K562 (cell line): ENCODE measurements around the gene SLC28A3.

ENCODE experiments used
- ATF7 ChIP-seq: fragments of 450-650 bp; IDR thresholded peaks from 2 replicates; pipeline ENCODE4 v1.7.1; 2014; ENCODE audit warnings: mild to moderate bottlenecking, moderate library complexity
- JUND ChIP-seq, 2 experiments: IDR thresholded peaks; 2 replicates in 1 of 2; 3 replicates in 1 of 2; pipeline ENCODE4 v1.6.1; 2011; ENCODE audit warnings: borderline replicate concordance in 2 of 2, low read depth in 2 of 2, low read length in 2 of 2, improper control_type of control experiment in 1 of 2, missing biosample characterization in 1 of 2, missing genetic modification characterization in 1 of 2, missing genetic modification reagents in 1 of 2
- L3MBTL2 ChIP-seq: fragments of 450-650 bp; IDR thresholded peaks from 2 replicates; pipeline ENCODE4 v1.6.1; 2016; ENCODE audit warnings: mild to moderate bottlenecking, moderate library complexity
- MAFK ChIP-seq: IDR thresholded peaks from 2 replicates; pipeline ENCODE4 v1.6.1; 2011; ENCODE audit warnings: low read length, improper control_type of control experiment
- MAZ ChIP-seq, 2 experiments: fragments of 450-650 bp in 1 of 2; sonication (generic) in 1 of 2; formaldehyde crosslinking; IDR thresholded peaks in 1 of 2; conservative IDR thresholded peaks in 1 of 2; 2 replicates each; pipeline versions ENCODE4 v1.4.0 to v1.5.0; 2020; ENCODE audit warnings: mild to moderate bottlenecking in 1 of 2, missing genetic modification reagents in 1 of 2
- NCOR1 ChIP-seq: fragments of 450-650 bp; IDR thresholded peaks from 2 replicates; pipeline ENCODE4 v1.6.1; 2016; ENCODE audit warnings: mild to moderate bottlenecking, moderate library complexity
- NR2C1 ChIP-seq, 2 experiments: fragments of 450-650 bp; IDR thresholded peaks; 2 replicates each; pipeline ENCODE4 v1.6.1; 2017; ENCODE audit warnings: mild to moderate bottlenecking in 2 of 2, antibody characterized with exemption in 1 of 2, inconsistent platforms in 1 of 2, missing compliant biosample characterization in 1 of 2, missing genetic modification characterization in 1 of 2
- SP2 ChIP-seq: IDR thresholded peaks from 2 replicates; pipeline ENCODE4 v1.6.1; 2011; ENCODE audit warnings: mild to moderate bottlenecking, low read depth, low read length, moderate library complexity; ENCODE audit not compliant: poor library complexity, severe bottlenecking; ENCODE audit errors: extremely low read depth
- TCF7 ChIP-seq: sonication (generic); IDR thresholded peaks from 2 replicates; pipeline ENCODE4 v1.6.1; 2016; ENCODE audit warnings: antibody characterized with exemption, borderline replicate concordance
- YY1 ChIP-seq, 3 experiments: IDR thresholded peaks; 2 replicates each; pipeline ENCODE4 v1.6.1; 2011; ENCODE audit warnings: low read length in 2 of 3, mild to moderate bottlenecking in 2 of 3, moderate library complexity in 2 of 3, borderline replicate concordance in 1 of 3, control low read depth in 1 of 3, low read depth in 1 of 3; ENCODE audit not compliant: insufficient read depth in 3 of 3, insufficient replicate concordance in 2 of 3, control insufficient read depth in 1 of 3, insufficient read length in 1 of 3; ENCODE audit errors: extremely low read depth in 1 of 3
- ZNF274 ChIP-seq: IDR thresholded peaks from 2 replicates; pipeline ENCODE4 v1.6.1; 2011; ENCODE audit warnings: low read depth, mild to moderate bottlenecking, low read length, moderate library complexity, borderline replicate concordance
- ZNF707 ChIP-seq: fragments of 250-450 bp; sonication (Bioruptor Pico); conservative IDR thresholded peaks from 2 replicates; pipeline ENCODE4 v1.8.0; 2022; ENCODE audit warnings: inconsistent platforms, mild to moderate bottlenecking, moderate library complexity
- TF ChIP-seq, protein P1 (sequence below), 2 experiments: fragments of 450-650 bp; IDR thresholded peaks; 2 replicates each; pipeline ENCODE4 v1.6.1; 2016; ENCODE audit warnings: mild to moderate bottlenecking in 2 of 2, borderline replicate concordance in 1 of 2, low read depth in 1 of 2, moderate library complexity in 1 of 2
- TF ChIP-seq, protein P2 (sequence below), 3 experiments: IDR thresholded peaks in 2 of 3; conservative IDR thresholded peaks in 1 of 3; 2 replicates each; pipeline ENCODE4 v1.5.1; 2011 to 2012; ENCODE audit warnings: low read length in 3 of 3, mild to moderate bottlenecking in 3 of 3, control low read depth in 2 of 3, improper control_type of control experiment in 1 of 3, inconsistent platforms in 1 of 3, low read depth in 1 of 3, mixed read lengths in 1 of 3, moderate library complexity in 1 of 3; ENCODE audit not compliant: insufficient read depth in 2 of 3

DNA sequence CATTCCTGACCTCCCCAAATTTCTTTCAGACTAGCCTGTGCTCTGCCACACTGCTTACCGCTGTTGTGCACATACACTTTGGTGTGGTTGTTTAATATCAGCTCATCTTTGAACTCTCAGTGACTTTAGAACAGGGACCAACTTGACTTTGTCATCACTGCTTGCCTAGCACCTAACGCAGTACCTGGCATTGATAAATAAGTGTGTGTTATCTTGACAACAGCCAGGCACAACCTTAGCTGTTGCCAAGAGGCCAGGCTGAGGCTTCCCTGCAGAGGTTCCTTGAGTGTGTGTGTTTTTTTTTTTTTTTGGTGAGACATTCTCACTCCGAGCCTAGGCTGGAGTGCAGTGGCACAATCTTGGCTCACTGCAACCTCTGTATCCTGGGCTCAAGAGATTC lies 41.0 kb upstream of the SLC28A3 start:
- TF ChIP-seq SP2 (no peak), ATF7 (no peak), NCOR1 (no peak), ZNF274 (no peak), NR2C1 (IDR thresholded peaks at IDR 0.05) (no peak), NR2C1 (tag; IDR thresholded peaks at IDR 0.05) (no peak), ZNF707 (CRISPR knock-in tag) (no peak), TCF7 (no peak), MAZ (CRISPR knock-in tag; conservative IDR thresholded peaks at IDR 0.05 in 1 of 2, IDR thresholded peaks at IDR 0.05 in 1 of 2) (no peak), JUND (IDR thresholded peaks at IDR 0.05; ENCODE audit: borderline replicate concordance, low read depth, low read length) (no peak), JUND (tag; IDR thresholded peaks at IDR 0.05; ENCODE audit: borderline replicate concordance, low read depth, low read length) (no peak), L3MBTL2 (no peak), MAFK (no peak), YY1 (IDR thresholded peaks at IDR 0.05; ENCODE audit: borderline replicate concordance in 1 of 3, control insufficient read depth in 1 of 3, extremely low read depth in 1 of 3, insufficient read depth in 3 of 3, insufficient read length in 1 of 3, insufficient replicate concordance in 2 of 3, low read depth in 1 of 3, low read length in 2 of 3) (no peak)
- TF ChIP-seq, protein P1, sequence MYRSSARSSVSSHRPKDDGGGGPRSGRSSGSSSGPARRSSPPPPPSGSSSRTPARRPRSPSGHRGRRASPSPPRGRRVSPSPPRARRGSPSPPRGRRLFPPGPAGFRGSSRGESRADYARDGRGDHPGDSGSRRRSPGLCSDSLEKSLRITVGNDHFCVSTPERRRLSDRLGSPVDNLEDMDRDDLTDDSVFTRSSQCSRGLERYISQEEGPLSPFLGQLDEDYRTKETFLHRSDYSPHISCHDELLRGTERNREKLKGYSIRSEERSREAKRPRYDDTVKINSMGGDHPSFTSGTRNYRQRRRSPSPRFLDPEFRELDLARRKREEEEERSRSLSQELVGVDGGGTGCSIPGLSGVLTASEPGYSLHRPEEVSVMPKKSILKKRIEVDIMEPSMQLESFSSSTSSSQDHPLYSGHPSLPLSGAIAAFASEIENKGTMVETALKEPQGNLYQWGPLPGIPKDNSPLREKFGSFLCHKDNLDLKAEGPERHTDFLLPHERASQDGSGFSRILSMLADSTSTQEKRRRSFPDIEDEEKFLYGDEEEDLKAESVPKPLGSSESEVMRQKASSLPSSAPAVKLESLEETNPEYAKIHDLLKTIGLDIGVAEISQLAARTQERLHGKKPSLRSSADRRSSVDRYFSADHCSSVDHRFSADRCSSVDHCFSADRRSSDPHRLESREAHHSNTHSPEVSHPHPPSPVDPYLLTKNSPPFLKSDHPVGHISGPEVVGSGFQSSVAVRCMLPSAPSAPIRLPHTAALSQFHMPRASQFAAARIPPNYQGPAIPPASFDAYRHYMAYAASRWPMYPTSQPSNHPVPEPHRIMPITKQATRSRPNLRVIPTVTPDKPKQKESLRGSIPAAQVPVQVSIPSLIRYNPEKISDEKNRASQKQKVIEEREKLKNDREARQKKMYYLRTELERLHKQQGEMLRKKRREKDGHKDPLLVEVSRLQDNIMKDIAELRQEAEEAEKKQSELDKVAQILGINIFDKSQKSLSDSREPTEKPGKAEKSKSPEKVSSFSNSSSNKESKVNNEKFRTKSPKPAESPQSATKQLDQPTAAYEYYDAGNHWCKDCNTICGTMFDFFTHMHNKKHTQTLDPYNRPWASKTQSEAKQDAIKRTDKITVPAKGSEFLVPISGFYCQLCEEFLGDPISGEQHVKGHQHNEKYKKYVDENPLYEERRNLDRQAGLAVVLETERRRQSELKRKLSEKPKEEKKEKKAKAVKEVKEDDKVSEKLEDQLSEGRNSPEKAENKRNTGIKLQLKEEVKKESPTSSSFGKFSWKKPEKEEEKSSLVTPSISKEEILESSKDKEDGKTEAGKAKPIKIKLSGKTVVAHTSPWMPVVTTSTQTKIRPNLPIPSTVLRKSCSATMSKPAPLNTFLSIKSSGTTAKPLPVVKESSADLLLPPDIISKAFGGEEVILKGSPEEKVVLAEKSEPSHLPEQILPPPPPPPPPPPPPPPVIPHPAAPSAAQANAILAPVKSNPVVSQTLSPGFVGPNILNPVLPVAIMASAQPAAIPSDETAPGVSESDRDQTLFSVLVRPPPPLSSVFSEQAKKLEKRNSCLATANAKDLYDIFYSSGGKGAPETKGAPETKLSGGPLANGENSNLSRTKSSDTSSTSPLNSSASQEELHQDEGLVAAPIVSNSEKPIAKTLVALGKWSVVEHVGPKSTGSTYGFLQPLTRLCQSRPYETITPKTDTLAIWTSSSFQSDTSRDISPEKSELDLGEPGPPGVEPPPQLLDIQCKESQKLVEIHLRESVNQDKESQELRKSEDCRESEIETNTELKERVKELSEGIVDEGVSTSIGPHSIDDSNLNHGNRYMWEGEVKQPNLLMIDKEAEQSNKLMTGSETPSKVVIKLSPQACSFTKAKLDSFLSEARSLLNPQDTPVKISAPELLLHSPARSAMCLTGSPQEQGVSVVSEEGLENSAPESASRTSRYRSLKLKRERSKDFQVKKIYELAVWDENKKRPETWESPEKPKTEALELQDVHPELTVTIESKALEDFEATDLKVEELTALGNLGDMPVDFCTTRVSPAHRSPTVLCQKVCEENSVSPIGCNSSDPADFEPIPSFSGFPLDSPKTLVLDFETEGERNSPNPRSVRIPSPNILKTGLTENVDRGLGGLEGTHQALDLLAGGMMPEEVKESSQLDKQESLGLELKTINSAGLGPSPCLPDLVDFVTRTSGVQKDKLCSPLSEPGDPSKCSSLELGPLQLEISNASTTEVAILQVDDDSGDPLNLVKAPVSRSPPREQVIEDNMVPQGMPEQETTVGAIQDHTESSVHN (IDR thresholded peaks at IDR 0.05; ENCODE audit: borderline replicate concordance in 1 of 2, low read depth in 1 of 2), result no peak
- TF ChIP-seq, protein P2, sequence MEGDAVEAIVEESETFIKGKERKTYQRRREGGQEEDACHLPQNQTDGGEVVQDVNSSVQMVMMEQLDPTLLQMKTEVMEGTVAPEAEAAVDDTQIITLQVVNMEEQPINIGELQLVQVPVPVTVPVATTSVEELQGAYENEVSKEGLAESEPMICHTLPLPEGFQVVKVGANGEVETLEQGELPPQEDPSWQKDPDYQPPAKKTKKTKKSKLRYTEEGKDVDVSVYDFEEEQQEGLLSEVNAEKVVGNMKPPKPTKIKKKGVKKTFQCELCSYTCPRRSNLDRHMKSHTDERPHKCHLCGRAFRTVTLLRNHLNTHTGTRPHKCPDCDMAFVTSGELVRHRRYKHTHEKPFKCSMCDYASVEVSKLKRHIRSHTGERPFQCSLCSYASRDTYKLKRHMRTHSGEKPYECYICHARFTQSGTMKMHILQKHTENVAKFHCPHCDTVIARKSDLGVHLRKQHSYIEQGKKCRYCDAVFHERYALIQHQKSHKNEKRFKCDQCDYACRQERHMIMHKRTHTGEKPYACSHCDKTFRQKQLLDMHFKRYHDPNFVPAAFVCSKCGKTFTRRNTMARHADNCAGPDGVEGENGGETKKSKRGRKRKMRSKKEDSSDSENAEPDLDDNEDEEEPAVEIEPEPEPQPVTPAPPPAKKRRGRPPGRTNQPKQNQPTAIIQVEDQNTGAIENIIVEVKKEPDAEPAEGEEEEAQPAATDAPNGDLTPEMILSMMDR (IDR thresholded peaks at IDR 0.05 in 2 of 3, conservative IDR thresholded peaks at IDR 0.05 in 1 of 3; ENCODE audit: insufficient read depth in 2 of 3, low read depth in 1 of 3, low read length in 3 of 3), result no peak
